ENCODE results near the gene SLC49A4.

- TF ChIP-seq EZH2phosphoT487 (conservative IDR thresholded peaks at IDR 0.05; ENCODE audit: low read length) (no peak), CTCF (IDR thresholded peaks at IDR 0.05; ENCODE audit: insufficient read depth, low read length, poor library complexity, severe bottlenecking) (no peak)
These were observed 64.3 kb downstream of the SLC49A4 start for GRCh38 chr3:122859021-122859805.

Data from SU-DHL-6 (cell line).